ENCODE results near the gene KIAA1586.

- TF ChIP-seq, protein P1, sequence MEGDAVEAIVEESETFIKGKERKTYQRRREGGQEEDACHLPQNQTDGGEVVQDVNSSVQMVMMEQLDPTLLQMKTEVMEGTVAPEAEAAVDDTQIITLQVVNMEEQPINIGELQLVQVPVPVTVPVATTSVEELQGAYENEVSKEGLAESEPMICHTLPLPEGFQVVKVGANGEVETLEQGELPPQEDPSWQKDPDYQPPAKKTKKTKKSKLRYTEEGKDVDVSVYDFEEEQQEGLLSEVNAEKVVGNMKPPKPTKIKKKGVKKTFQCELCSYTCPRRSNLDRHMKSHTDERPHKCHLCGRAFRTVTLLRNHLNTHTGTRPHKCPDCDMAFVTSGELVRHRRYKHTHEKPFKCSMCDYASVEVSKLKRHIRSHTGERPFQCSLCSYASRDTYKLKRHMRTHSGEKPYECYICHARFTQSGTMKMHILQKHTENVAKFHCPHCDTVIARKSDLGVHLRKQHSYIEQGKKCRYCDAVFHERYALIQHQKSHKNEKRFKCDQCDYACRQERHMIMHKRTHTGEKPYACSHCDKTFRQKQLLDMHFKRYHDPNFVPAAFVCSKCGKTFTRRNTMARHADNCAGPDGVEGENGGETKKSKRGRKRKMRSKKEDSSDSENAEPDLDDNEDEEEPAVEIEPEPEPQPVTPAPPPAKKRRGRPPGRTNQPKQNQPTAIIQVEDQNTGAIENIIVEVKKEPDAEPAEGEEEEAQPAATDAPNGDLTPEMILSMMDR (IDR thresholded peaks at IDR 0.05; ENCODE audit: poor library complexity) = no peak
- TF ChIP-seq EZH2 (IDR thresholded peaks at IDR 0.05; ENCODE audit: borderline replicate concordance) (no peak), EZH2phosphoT487 (IDR thresholded peaks at IDR 0.05; ENCODE audit: low read depth, severe bottlenecking, unreplicated experiment) (no peak)
These were observed 6.5 kb upstream of the KIAA1586 start for GRCh38 chr6:57040011-57040410.
